ENCODE results near the gene OR2S2.
"Not testable (repeated sequence)": the region's sequence is repeated elsewhere in the genome, so short reads cannot be mapped to it uniquely, and the experiment has no call there.

OR2S2 gene

DNA sequence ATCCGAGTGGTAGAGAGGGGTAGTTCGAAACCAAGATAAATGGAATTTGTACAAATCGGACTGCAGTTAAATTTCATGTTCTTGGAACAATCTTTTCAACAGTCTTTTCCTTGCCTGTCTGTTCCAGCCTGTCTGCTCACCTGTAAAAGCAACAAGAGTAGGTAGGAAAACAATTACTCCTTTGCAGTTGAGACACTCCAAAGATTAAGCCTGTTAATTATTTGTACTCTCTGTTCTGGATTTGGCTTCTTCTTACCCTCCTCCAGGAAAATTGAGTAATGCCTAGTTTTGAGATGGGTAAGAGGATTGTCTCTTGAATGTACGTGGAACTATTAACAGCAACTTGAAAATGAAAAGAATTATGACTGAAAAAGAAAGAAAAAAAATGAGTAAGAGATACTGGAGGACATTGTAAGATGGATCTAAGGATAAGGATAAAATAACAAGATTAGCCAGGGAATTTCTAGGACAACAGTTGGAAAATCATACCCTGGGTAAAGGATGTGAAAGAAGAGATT, 24.3 kb downstream of the OR2S2 start:
- no peak for DNase-seq (ENCODE audit: low read depth in 2 of 2)

DNA sequence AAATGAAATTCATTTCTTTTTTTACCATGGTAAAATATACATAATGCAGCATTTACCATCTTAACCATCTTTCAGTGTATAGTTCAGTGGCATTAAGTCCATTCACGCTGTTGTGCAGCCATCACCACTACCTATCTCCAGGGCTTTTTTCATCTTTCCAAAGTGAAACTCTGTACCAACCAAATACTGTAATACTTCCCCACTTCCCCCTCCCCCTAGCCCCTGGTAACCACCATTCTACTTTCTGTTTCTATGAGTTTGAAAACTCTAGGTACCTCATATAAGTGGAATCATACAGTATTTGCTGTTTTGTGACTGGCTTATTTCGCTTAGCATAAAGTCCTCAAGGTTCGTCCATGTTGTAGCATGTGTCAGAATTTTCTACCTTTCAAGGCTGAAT, 25.2 kb downstream of the OR2S2 start:
- DNase-seq (ENCODE audit: low read depth in 2 of 2) = no peak

DNA sequence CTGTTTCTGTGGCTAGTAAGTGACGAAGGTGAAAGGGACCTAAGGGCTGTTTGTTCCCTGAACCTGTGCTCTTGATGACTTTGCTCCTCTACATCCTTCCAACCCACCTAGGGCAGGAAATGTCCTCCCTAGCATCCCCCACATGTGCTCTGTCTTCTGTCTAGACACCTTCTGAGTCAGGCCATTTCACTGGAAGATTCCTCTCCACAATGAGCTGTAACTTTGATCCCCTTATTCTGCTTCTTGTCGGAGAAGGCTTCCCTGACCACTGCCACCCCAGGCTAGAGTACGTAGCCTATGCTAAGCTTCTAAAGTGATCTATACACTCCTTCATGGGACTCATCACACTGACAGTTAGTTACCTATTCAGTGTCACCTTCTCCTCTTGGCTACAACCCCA, 27.0 kb downstream of the OR2S2 start:
- no peak for DNase-seq (ENCODE audit: low read depth in 2 of 2)

DNA sequence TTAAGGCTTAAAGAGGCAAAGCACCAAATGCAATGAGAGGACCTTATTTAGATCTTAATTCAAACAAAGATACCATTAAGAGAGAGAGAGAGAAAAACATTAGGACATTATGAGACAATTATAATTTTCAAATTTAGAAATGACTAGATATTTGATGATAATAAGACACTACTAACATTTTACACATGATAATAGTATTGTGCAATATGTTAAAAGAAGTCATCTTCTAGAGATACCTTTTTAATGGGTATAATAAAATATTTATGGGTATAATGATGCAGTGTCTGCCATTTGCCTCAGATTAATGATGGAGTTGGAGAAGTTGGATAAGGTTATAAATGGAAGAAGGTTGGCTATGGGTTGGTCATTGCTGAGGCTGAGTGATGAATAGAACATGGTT, 27.4 kb downstream of the OR2S2 start:
- no peak for DNase-seq (ENCODE audit: low read depth in 2 of 2)

DNA sequence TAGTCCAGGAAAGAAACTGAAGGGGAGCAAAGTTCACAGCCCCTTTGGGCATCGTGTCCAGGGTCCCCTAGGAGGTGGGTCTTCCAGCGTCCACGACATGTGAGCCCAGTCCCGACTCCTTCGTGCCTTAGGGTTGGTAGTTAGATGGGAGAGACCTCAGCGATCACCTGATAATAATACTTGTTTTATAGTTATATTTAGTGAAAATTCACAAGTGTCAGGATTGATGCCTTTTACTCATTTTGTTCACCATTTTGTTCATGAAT, 28.6 kb downstream of the OR2S2 start:
- no peak for DNase-seq (ENCODE audit: low read depth in 2 of 2)

DNA sequence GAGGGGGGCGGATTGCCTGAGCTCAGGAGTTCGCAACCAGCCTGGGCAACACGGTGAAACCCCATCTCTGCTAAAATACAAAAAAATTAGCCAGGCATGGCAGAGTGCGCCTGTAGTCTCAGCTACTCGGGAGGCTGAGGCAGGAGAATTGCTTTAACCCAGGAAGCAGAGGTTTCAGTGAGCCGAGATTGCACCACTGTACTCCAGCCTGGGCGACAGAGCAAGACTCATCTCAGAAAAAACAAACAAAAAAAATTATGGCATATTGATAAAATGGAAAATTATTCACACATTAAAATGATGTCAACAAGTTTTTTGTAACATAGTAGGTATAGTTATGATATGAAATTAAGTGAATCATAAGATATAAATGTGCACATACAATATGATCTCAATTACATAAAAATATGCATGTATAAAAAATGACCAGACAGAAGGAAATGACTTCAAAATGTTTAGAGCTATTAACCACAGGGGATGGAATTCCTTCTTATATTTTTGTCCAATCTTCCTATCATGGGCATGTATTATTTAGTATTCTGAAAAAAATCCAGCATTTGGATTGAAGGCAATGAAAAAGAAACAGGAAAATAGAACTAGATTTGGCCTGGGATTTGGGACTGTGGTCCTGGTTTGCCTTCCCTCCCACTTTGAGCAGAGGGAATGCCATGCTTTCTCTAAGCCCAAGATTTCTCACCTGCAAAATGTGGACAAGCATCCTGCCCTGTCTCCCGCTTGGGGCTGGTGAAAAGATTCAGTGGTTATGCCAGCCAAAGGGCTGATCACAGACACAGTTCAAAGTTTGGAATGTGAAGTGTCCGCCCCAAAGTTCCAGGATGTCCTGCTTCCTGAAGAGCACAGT, 29.1 kb downstream of the OR2S2 start:
- no peak for DNase-seq (ENCODE audit: low read depth in 2 of 2)

DNA sequence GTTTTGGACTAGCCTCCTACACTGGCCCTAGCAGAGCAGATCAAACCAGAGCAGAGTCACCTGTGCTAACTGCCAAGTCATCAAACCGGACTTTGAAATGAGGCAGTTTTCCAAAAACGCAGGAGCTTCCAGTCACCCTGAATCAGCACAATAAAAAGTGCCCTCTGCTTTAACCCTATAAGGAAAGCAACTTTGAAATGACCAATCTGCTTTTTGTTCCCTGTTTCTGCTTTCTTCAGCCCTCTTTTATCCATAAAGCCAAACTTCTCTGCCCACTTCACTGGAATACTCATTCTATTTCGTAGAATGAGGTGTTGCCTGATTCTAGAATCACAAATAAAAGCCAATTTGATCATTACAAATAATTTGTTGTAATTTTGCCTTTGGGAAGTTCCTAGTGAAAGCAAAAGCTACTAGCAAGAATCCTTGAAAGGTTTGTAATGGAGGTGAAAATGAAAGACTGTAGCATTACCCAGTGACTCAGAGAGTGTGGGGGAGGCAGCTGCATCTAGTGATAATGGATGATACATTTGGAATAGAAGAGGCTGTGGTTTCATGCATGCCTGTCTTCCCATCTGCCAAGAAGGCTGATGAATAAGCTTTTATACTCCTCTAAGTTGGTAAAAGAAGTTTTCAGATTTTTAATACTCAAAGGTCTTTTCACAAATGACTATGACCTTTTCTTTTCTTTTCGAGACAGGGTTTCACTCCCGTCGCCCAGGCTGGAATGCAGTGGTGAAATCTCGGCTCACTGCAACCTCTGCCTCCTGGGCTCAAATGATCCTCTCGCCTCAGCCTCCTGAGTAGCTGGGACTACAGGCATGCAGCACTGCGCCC, 33.8 kb downstream of the OR2S2 start:
- DNase-seq (ENCODE audit: low read depth in 2 of 2) = no peak

DNA sequence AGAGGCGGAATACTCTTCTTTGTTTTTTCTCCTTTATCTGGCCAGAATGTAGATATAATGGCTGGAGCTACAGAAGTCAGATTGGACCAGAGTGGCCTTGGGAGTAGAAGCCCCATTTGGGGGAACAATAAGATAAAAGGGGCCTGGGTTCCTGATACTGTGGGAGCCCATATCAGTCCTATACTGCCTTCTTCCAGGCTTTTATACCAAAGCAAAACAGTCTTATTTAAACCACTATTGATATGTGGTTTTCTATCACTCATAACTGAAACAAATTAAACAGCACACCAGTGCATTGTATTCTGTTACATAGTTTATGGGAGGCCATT, 34.4 kb downstream of the OR2S2 start:
- DNase-seq (ENCODE audit: low read depth in 2 of 2) = no peak

DNA sequence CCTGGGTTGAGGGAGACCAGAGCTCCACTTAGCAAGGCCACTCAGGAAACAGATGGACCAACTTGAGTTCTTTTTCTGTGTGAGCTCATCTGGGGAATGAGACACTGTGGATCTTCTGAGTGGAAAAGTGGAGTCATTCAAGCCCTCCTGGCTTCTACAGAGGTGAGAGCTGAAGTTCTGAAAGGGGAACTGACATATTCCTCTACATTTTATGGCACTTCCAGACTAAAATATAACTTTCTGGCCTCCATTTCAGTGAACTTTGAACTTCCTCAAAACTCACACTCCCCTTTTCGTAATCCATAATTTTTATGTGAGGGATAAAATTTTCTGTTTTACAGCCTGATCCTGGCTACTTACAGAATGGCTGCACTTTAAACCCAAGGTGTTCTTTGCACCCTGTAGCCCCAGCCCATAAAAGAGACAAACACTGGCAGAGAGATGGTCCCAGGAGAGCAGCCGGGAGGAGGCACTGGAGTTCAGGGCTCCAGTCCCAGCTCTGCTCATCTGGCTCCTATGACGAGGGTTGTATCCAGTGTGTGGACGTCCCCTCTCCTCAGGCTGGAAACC, 37.8 kb downstream of the OR2S2 start:
- DNase-seq (ENCODE audit: low read depth in 2 of 2) = no peak

DNA sequence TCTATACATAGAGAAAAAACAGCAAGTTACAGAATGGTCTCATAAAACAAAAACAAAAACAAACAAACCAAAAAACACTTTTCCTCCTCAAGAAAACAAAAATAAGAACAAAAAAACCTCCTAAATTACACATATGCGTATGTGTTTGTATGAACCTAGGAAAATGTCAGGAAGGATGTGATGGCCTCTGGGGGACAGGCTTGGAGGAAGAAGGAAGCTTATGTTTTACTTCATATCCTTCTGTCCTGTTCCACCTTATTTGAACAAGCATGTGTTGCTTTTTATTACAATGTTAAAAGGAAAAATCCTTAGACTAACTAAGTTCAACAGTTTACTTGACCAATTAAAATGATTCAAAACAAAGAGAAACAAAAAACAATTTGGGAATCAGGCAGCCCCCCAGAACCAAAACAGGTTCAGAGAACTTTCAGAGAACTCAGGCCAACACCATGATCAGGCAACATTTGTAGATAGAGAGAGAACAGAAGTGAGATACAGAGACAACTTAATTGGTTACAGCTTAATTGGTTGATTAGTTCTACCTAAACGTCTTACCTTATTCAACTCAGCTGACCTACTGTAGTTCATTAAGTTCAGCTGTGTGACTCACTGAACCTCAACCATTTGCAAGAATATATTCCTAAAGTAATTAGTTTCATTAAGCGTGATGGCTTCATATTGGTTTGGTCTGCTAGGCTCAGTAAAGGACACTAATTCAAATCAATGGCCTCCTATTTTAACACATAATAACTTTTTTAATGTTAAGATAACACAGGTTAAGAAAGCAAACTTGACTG, 38.5 kb downstream of the OR2S2 start:
- no peak for DNase-seq (ENCODE audit: low read depth in 2 of 2)

DNA sequence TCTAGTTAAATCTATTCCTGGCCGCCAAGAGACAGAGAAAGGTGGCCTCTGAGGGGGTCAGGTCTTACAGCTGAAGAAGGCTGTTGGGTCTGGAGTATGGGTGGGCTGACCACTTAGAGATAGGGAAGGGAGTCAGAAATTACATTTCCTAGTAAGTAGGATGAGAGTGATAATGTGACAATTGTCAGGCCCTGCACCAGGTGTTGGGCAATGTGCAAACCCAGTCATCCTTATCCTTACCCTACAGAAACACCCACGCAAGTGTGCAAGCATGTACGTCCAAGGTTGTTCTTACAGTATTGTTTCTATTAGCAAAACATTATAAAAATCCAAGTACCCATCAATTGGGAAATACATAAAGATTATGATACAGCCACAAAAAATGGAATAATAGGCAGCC, 39.2 kb downstream of the OR2S2 start:
- DNase-seq (ENCODE audit: low read depth in 2 of 2) = no peak

DNA sequence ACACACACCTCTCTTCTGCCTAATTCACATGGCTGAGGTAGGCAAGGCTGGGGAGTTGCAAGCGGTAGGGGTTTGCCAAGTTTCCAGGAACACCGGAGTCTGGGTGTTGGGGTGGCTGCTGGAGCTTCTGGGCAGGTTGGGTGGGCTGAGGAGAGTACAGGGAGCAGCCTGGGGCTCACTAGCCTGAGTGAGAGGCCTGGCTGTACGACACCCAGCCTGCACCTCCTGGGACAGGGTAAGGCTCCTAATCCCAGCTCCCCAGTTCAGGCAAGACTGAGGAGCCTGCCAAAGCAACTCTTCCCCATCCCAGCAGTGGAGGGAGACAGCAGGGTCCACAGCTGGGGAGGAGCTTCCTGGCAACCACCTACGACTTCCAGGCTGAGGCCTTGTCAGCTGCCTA, 40.7 kb downstream of the OR2S2 start:
- no peak for DNase-seq (ENCODE audit: low read depth in 2 of 2)

DNA sequence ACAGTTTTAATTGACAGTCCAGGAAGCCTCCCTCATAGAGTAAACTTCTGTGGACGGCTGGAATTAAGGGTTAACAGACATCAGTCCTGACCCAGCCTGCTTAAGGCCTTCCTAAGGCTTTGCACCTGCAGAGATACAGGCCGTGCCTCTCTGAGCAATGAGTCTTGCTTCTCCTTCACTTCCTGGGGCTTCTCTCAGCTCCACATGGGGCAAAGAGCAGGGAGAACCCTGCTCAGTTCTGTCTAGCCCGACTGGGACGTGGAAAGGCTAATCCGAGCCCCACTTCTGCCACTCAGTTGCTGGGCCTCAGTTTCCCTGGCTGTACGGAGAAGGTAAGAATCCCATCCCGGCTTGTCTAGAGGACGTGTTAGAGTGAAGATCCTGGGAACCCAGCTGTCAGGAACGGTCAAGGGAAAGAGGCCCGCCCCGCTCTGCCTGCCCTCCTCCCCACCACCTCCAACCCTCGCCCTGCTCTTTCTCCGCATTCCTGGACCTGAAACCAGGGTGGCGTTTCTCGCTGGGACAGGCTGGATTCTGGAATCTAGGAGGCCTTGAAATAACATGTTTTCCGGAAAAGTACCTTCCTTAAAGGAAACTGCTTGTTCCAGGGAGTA, 42.2 kb downstream of the OR2S2 start:
- DNase-seq (ENCODE audit: low read depth in 2 of 2) = no peak

DNA sequence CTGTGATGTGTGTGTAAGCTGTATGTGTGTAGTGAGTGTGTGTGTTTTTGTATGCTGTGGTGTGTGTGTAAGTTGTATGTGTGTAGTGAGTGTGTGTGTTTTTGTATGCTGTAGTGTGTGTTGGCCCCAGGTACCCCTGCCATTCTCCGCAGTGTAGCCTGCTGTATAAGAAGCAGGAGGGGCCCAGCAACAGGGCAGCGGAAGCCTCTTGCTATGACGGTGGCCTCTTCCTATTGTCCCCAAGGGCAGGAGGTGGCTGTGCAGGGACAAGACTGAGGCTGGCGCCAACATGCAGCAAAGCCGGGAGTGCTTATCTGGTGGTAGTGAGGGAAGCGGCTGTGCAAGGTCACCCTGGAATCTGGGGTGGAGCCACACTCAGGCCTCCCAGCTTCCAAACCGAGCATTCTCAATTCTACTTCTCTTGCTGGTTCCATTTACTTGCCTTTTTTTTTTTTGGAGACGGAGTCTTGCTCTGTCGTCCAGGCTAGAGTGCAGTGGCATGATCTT, 43.6 kb downstream of the OR2S2 start:
- no peak for DNase-seq (ENCODE audit: low read depth in 2 of 2)

DNA sequence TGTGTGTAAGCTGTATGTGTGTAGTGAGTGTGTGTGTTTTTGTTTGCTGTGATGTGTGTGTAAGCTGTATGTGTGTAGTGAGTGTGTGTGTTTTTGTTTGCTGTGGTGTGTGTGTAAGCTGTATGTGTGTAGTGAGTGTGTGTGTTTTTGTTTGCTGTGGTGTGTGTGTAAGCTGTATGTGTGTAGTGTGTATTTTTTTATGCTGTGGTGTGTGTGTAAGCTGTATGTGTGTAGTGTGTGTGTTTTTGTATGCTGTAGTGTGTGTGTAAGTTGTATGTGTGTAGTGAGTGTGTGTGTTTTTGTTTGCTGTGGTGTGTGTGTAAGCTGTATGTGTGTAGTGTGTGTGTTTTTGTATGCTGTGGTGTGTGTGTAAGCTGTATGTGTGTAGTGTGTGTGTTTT, 44.5 kb downstream of the OR2S2 start:
- not testable (repeated sequence) for DNase-seq (ENCODE audit: low read depth in 2 of 2)

DNA sequence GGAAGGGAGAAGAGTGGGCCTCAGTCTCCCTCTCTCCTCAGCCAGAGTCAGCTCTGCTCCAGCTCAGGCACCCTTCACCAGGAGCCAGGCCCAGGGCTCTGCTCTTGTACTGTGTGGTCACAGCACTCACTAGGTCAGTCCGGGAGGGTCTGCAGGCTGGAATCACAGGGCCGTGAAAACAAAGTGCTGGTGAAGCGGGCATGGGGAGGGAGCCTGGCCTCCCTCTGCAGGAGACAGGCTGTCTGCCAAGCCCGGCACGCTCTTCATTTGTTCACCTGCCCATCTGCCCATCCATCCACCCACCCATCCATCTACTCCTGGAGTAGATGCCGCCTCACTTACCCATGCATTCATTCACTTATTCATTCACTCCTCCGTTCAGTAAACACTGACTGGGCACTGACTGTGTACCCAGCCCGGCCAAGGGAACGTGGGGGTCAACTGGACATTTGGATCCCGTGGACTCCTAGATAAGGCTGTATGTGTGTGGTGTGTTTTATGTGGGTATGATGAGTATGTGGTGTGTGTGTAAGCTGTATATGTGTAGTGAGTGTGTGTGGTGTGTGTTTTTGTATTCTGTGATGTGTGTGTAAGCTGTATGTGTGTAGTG, 45.1 kb downstream of the OR2S2 start:
- no peak for DNase-seq (ENCODE audit: low read depth in 2 of 2)

DNA sequence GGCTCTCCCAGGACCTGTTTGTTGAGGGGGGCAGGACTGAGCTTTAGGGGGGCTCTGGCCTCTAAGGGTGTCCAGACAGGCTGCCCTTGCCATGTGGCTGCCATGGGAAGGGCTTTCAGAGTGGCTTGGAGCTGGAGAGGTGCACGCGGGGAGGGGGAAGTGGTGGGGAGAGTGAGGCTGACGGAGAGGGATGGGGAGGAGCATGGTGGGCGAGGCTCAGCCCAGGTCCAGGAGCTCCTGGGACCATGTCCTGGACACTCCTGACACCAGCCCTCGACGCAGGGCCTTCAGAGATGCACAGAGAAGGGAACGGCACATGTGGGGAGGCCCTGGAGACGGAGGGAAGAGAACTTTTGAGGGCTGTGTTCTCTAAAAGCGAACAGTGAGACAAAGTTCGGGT, 46.3 kb downstream of the OR2S2 start:
- DNase-seq (ENCODE audit: low read depth in 2 of 2) = no peak

DNA sequence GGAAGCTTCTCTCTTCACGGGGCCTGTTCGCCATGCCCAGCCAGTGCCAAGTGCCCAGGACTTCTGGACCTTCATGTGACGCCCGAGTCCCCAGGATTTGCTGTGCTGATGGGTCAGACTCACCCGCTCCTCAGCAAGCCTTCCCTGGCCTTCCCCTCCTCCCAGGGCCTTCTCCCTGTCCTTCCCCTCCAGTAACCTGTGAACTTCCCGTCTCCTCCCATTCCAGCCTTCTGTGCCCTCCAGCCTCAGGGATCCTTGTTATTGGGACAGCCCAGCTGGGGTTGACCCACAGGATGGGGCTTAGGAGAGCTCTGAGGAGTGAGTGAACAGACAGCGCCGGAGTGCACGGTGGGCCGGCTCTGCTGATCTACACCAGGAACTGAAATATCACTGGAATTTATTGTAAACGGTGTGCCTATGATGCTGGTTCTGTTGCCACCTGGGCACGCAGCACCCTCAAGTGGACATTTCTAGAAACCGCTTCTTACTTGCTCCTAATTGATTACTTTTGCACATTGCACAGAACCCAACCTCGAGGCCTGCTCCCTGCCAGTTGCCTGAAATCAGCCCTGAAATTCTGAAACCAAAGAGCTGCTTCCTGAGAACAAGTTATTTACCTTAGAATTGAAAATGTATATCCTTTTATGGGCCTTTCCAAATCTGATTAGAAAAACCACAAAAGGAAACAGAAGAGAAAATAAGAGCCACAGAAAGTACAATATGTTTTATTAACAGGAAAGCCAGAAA, 47.2 kb downstream of the OR2S2 start:
- no peak for DNase-seq (ENCODE audit: low read depth in 2 of 2)

DNA sequence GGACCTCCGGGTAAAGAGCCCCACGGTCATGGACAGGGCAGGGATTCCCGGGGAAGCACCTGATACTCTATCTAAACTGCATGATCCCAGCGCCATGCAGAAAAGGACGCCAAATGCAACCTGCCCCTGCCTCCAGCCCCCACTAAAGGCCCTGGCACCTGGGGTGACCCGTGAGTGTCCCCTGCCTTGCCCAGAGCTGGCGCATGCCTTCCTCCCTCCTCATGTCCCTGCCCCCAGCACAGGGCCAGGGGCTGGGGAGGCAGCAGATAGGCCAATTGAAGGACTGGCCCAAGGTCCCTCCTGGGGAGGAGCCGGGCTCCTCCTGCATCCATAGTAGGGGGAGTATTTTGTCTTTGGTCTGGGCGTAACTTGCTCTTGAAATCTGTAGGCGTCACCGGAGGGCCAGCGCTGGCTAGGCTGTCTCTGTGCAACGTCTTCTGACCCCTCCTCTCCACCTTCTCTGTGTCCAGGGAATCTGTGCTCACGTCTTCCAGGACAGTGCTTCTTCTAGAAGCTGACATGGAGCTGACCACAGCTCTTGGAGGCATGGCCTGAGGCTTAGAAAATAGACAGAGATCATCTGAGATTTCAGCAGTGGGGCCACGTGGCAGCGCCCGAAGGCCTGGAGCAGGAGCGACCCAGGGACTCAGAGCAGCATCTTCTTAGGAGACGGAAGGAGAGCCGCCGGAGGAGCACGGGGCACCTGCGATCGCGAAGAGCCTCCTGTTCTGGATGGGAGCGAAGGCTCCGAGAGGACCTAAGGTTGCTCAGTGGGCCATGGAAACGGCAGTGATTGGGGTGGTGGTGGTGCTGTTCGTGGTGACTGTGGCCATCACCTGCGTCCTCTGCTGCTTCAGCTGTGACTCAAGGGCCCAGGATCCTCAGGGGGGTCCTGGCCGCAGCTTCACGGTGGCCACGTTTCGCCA, 48.0 kb downstream of the OR2S2 start:
- DNase-seq (ENCODE audit: low read depth in 2 of 2) = no peak
